K562 (cell line): Measurements from ENCODE around the gene PPP1R10. TPM values are rescaled to one million over a fixed set of nuclear protein-coding genes. Genes with fewer than 3 reads are reported as not detected.

Source experiments
- ATAC-seq: fragments of 200-7000 bp; cut with Tn5 transposase; 3 replicates; pipeline ENCODE4 v1.9.1; 2020; ENCODE audit warnings: moderate library complexity
- BruUV-seq: library from RNA; stranded (reverse); fragments of 400-500 nt; replicated peaks from 2 replicates; lab custom pipeline; 2021; lab: Mats Ljungman, UMichigan
- CTCF ChIA-PET: fragments of 300-600 bp; formaldehyde crosslinking; extraction: SDS; loops from one replicate; lab custom pipeline; 2021; ENCODE audit warnings: low intra/inter-chr PET ratio; lab: Yijun Ruan, JAX
- POLR2A ChIA-PET: fragments of 300-600, 350-650 bp; sonication (Branson Sonifier 250); formaldehyde crosslinking; extraction: SDS; loops from one replicate; lab custom pipeline; 2021; ENCODE audit warnings: antibody characterized with exemption, inconsistent platforms; lab: Yijun Ruan, JAX
- DNase-seq, 4 experiments: peaks; one replicate each; pipeline versions ENCODE4 v3.0.0 to v3.0.0-alpha.2; 2011 to 2018; ENCODE audit warnings: low spot score in 3 of 4, mixed read lengths in 3 of 4; ENCODE audit errors: extremely low read depth in 1 of 4
- FAIRE-seq: peaks from 2 replicates; lab custom pipeline; 2011; peaks lifted over from hg19 to GRCh38; lab: Jason Lieb, UNC
- H2AFZ ChIP-seq: 2 replicates; pipeline ENCODE4 v1.6.0; 2011; ENCODE audit warnings: low read depth, low read length, control low read depth, inconsistent platforms
- H3K27ac ChIP-seq: fragments of 200-600 bp; 3 replicates; pipeline ENCODE4 v1.8.0; 2011; ENCODE audit warnings: low read depth, mild to moderate bottlenecking, control low read depth, inconsistent platforms, low read length, moderate library complexity, mixed read lengths; ENCODE audit errors: extremely low read depth
- H3K27me3 ChIP-seq, 2 experiments: fragments of 300-600 bp in 1 of 2; 2 replicates in 1 of 2; 3 replicates in 1 of 2; pipeline versions ENCODE4 v1.6.0 to v1.8.0; 2011; ENCODE audit warnings: inconsistent platforms in 2 of 2, low read length in 2 of 2, mild to moderate bottlenecking in 1 of 2, mixed read lengths in 1 of 2, moderate library complexity in 1 of 2; ENCODE audit not compliant: control insufficient read depth in 2 of 2, insufficient read depth in 2 of 2
- H3K36me3 ChIP-seq: fragments of 300-600 bp; 3 replicates; pipeline ENCODE4 v1.8.0; 2011; ENCODE audit warnings: mild to moderate bottlenecking, low read length, inconsistent platforms; ENCODE audit not compliant: control insufficient read depth, insufficient read depth
- H3K4me1 ChIP-seq, 2 experiments: fragments of 200-600 bp in 1 of 2; replicated peaks in 1 of 2; 2 replicates in 1 of 2; 3 replicates in 1 of 2; pipeline versions ENCODE4 v1.5.1 to v1.8.0; 2011; ENCODE audit warnings: inconsistent platforms in 2 of 2, low read length in 2 of 2, mild to moderate bottlenecking in 1 of 2, mixed read lengths in 1 of 2, moderate library complexity in 1 of 2; ENCODE audit not compliant: control insufficient read depth in 2 of 2, insufficient read depth in 2 of 2
- H3K4me2 ChIP-seq: 2 replicates; pipeline ENCODE4 v1.6.1; 2011; ENCODE audit warnings: low read length, control low read depth, inconsistent platforms, mixed read lengths; ENCODE audit not compliant: insufficient read depth
- H3K4me3 ChIP-seq: fragments of 200-600 bp; sonication (generic), shearing (Covaris generic); 2 replicates; pipeline ENCODE4 v1.5.1; 2016; ENCODE audit warnings: control low read depth, inconsistent platforms
- H3K79me2 ChIP-seq: fragments of 200-600 bp; 3 replicates; pipeline ENCODE4 v1.8.0; 2011; ENCODE audit warnings: low read length, inconsistent platforms; ENCODE audit not compliant: control insufficient read depth, insufficient read depth
- H3K9ac ChIP-seq, 2 experiments: 2 replicates each; pipeline versions ENCODE4 v1.6.0 to v1.6.1; 2011; ENCODE audit warnings: low read depth in 2 of 2, low read length in 2 of 2, control low read depth in 1 of 2, inconsistent platforms in 1 of 2, mild to moderate bottlenecking in 1 of 2, mixed read lengths in 1 of 2; ENCODE audit not compliant: insufficient read depth in 1 of 2
- H3K9me1 ChIP-seq: one replicate; pipeline ENCODE4 v1.6.0; 2011; ENCODE audit warnings: inconsistent platforms, mild to moderate bottlenecking, low read length, moderate library complexity; ENCODE audit not compliant: control insufficient read depth, insufficient read depth
- H3K9me3 ChIP-seq: replicated peaks from 2 replicates; pipeline ENCODE4 v1.5.1; 2011; ENCODE audit warnings: low read depth, low read length, inconsistent platforms; ENCODE audit not compliant: control insufficient read depth, insufficient read depth
- H4K20me1 ChIP-seq: replicated peaks from 2 replicates; pipeline ENCODE4 v1.6.1; 2011; ENCODE audit warnings: low read length, inconsistent platforms, mixed read lengths; ENCODE audit not compliant: control insufficient read depth, insufficient read depth
- CBX2 ChIP-seq: fragments of 200-600 bp; sonication (generic); IDR thresholded peaks from one replicate; pipeline ENCODE4 v1.6.1; 2012; ENCODE audit warnings: mild to moderate bottlenecking, low read length, inconsistent platforms; ENCODE audit not compliant: insufficient read depth, poor library complexity, severe bottlenecking
- CEBPG ChIP-seq, 3 experiments: fragments of 200-800 bp in 1 of 3; sonication (Bioruptor generic) in 1 of 3; sonication (generic) in 1 of 3; formaldehyde crosslinking in 1 of 3; IDR thresholded peaks in 2 of 3; conservative IDR thresholded peaks in 1 of 3; 2 replicates each; pipeline versions ENCODE4 v1.6.1 to v1.8.0; 2016 to 2022; ENCODE audit warnings: missing compliant biosample characterization in 2 of 3, missing genetic modification characterization in 2 of 3, mild to moderate bottlenecking in 1 of 3, missing genetic modification reagents in 1 of 3
- FOS ChIP-seq: IDR thresholded peaks from 3 replicates; pipeline ENCODE4 v1.6.1; 2011; ENCODE audit not compliant: insufficient read length; ENCODE audit errors: extremely low read depth
- HNRNPL ChIP-seq: fragments of 200-400 bp; formaldehyde crosslinking; IDR thresholded peaks from 2 replicates; pipeline ENCODE4 v1.6.1; 2017; ENCODE audit warnings: low read depth, mild to moderate bottlenecking, low read length
- MED1 ChIP-seq: sonication (generic); formaldehyde crosslinking; IDR thresholded peaks from 2 replicates; pipeline ENCODE4 v1.8.1; 2023; ENCODE audit warnings: missing genetic modification reagents, borderline replicate concordance
- RBM25 ChIP-seq: fragments of 200-400 bp; formaldehyde crosslinking; IDR thresholded peaks from 2 replicates; pipeline ENCODE4 v1.6.1; 2018; ENCODE audit warnings: low read length, low read depth, moderate library complexity; ENCODE audit not compliant: severe bottlenecking
- THRAP3 ChIP-seq: fragments of 450-650 bp; IDR thresholded peaks from 2 replicates; pipeline ENCODE4 v1.6.1; 2016; ENCODE audit warnings: mild to moderate bottlenecking, inconsistent platforms, borderline replicate concordance
- ZHX1 ChIP-seq: fragments of 150-350 bp; conservative IDR thresholded peaks from 2 replicates; pipeline ENCODE4 v1.6.1; 2014; ENCODE audit warnings: low read length
- ZNF316 ChIP-seq: fragments of 450-650 bp; IDR thresholded peaks from 2 replicates; pipeline ENCODE4 v1.6.1; 2016
- WGBS: fragments of 100-300 bp; shearing (Covaris generic); methylation state at CpG from one replicate; pipeline ENCODE4 v1.1.6; 2016; ENCODE audit warnings: low coverage, mixed read lengths; ENCODE audit not compliant: insufficient coverage; ENCODE audit errors: missing lambda C conversion rate; 5-methylcytosine and 5-hydroxymethylcytosine counted together
- in situ Hi-C: fragments of 300-500 bp; cut with MboI; formaldehyde crosslinking; loops from 4 replicates; pipeline ENCODE4 v1.15.0; 2018; ENCODE audit warnings: inconsistent platforms, mixed read lengths
- intact Hi-C: fragments of 100-400 bp; cut with micrococcal nuclease; formaldehyde crosslinking; loops from 2 replicates; pipeline ENCODE4 v1.14.2; 2022
- polyA plus RNA-seq, 8 experiments: library from polyadenylated mRNA; depleted of rRNA in 4 of 8; stranded (reverse) in 5 of 8; unstranded in 3 of 8; fragments of >200 nt; fragmentation: Nextera tagmentation in 2 of 8; fragmentation: Illumina TruSeq in 1 of 8; extraction: Ambion mirVana in 2 of 8; extraction: Trizol in 1 of 8; gene quantifications; 2 replicates each; pipeline versions ENCODE4 v1.2.1 to v1.2.3, GENCODE V29; 2011 to 2014; ENCODE audit warnings: inconsistent platforms in 1 of 8, missing spikeins in 1 of 8
- total RNA-seq, 7 experiments: library from RNA; depleted of rRNA in 6 of 7; stranded (reverse); fragments of >200 nt in 6 of 7; fragmentation: Illumina TruSeq in 2 of 7; extraction: Trizol in 2 of 7; gene quantifications; 2 replicates each; pipeline versions ENCODE4 v1.2.1 to v1.2.3, GENCODE V29; 2011 to 2021; ENCODE audit warnings: low replicate concordance in 1 of 7

PPP1R10 gene
- total and polyA plus RNA-seq, 9 of the 15 experiments (the other 6 are each of a cell fraction or from before 2014, with no cell fraction given) = 14.1 to 65.5 (median 32.6) TPM

- no peak for FAIRE-seq
- BruUV-seq = no TSS peak
Measured at GRCh38 chr6:30603961-30604360, 13.1 kb downstream of the PPP1R10 start.

More at GRCh38 chr6:30603961-30604360, 13.1 kb downstream of the PPP1R10 start:
- Histone ChIP-seq H3K9ac (no peak overlapping the region), H3K9me3 (no peaks in the 10 kb centered on the region), H3K27ac (no peak overlapping the region), H3K4me3 (no peak overlapping the region), H3K27me3 (no peaks in the 10 kb centered on the region), H3K9me1 (no peaks in the 10 kb centered on the region), H3K4me1 (peaks cover 4 to 11% of the 10 kb centered on the region in 2 experiments; a peak in 4 of 5 replicates), H4K20me1 (peaks cover 7% of the 10 kb centered on the region; the same call in 1 of the 2 replicates), H3K79me2 (peaks cover 4% of the 10 kb centered on the region; the same call in 1 of the 3 replicates), H3K4me2 (no peak overlapping the region), H3K36me3 (peaks cover 94% of the 10 kb centered on the region), H2AFZ (no peak overlapping the region)
- TF ChIP-seq ZHX1 (no peak), CBX2 (no peak), ZNF316 (no peak), MED1 (CRISPR knock-in tag) (no peak), HNRNPL (no peak), THRAP3 (no peak), RBM25 (no peak), FOS (no peak), CEBPG (CRISPR knock-in tag; IDR thresholded peaks at IDR 0.05) (no peak), CEBPG (tag; conservative IDR thresholded peaks at IDR 0.05 in 1 of 2, IDR thresholded peaks at IDR 0.05 in 1 of 2) (no peak)
- in situ Hi-C loops (no loop called here), intact Hi-C loops (no loop called here)
- CTCF ChIA-PET = interaction anchor here (0.5 kb wide), 1 partner anchor 54 kb away, joined by 3 read pairs; no protein-coding TSS in a partner anchor
- POLR2A ChIA-PET = interaction anchor here (0.6 to 13.5 kb wide), 5 partner anchors 10 to 539 kb away, joined by 3 to 310 read pairs (median 3); partner anchors contain the start of gene C6orf136
- DNase-seq (no peak), ATAC-seq (no peak)
- WGBS = 89% methylated on average over 13 of the region's 13 CpGs
